ENCODE measurements around the gene P2RY14. TPM values are rescaled to one million over a fixed set of nuclear protein-coding genes. Genes with fewer than 3 reads are reported as not detected.

Gene P2RY14
- polyA plus RNA-seq, 1 donor (not counting 4 experiments of a cell fraction or from before 2014, with no cell fraction given), result not detected

DNA sequence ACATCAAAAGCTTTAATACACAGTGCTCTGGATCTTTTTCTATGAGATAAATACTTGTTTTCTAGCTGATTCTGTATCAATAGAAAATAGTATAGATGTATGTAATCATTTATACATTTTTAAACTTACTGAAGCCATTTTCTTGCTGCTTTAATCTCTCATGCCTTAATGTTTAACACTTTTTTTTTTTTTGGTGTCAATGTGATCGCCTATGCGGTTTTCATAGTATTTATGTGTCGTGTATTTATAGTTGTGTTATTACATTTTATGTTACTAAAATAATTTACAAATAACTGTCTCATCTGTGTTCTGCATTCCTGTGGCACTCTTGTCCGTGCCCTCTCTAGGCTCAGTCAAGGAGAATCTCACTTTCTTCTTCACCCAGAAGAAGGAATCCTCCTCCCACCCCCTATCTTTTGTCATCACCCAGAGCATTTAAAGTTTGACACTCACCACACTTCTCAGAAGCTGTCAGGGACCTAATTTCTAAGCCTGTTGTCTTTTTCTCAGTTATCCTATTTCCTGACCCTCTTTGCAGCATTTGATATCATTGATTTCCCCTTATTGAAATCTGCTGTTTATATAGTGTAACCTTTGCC lies 54.0 kb downstream of the P2RY14 start:
- no peak for FAIRE-seq
- H3K9me3 ChIP-seq (ENCODE audit: control insufficient read depth, low read depth, low read length), result no peaks in the 10 kb centered on the region
- dilution Hi-C loops (cut with MboI; ENCODE audit: extremely low pct_ligation_motif_present, low sequenced_read_pairs), result no loop called here

DNA sequence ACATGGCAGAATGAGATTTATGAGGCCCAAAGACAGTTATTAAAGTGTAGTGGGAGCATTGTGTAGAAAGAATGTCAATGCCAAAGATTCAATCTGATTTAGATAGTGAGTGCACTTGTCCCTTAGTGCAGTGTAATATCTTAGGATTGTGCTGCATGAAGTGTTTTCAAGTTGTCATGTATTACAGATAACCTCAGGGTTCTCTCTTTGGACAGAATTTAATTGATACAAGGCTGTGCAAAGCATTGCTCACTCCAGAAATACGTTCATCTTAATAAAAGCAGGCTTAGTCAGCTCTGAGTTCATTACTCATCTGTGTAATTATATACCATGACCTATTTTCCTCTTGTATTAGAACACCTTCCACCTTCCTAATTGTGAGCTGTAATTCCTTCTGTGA lies 59.3 kb downstream of the P2RY14 start:
- Histone ChIP-seq H3K9me1 (ENCODE audit: control insufficient read depth, extremely low read depth, insufficient read depth, low read length) (no peaks in the 10 kb centered on the region), H3K9me3 (ENCODE audit: control insufficient read depth, low read depth, low read length) (no peaks in the 10 kb centered on the region), H4K20me1 (ENCODE audit: control insufficient read depth, extremely low read depth, insufficient read depth, low read length) (no peaks in the 10 kb centered on the region), H3K27me3 (ENCODE audit: control insufficient read depth, extremely low read depth, insufficient read depth, low read length) (no peaks in the 10 kb centered on the region), H3K9ac (ENCODE audit: control insufficient read depth, extremely low read depth, insufficient read depth, low read length) (no peak overlapping the region), H3K36me3 (ENCODE audit: control insufficient read depth in 2 of 2, extremely low read depth in 1 of 2, insufficient read depth in 2 of 2, low read length in 2 of 2) (no peaks in the 10 kb centered on the region), H3K79me2 (ENCODE audit: control insufficient read depth, insufficient read depth, low read length) (no peaks in the 10 kb centered on the region), H3K4me1 (ENCODE audit: control insufficient read depth, extremely low read depth, insufficient read depth, low read length) (peaks cover 12% of the 10 kb centered on the region), H2AFZ (ENCODE audit: control insufficient read depth, low read length) (no peak overlapping the region), H3K4me2 (ENCODE audit: control insufficient read depth, extremely low read depth, insufficient read depth, low read depth, low read length) (no peak overlapping the region), H3K27ac (ENCODE audit: control insufficient read depth, insufficient read depth, low read length) (no peak overlapping the region), H3K4me3 (ENCODE audit: control insufficient read depth in 2 of 3, extremely low read depth in 1 of 3, insufficient read depth in 2 of 3, low read depth in 1 of 3, low read length in 3 of 3) (no peak overlapping the region)
- TF ChIP-seq, protein P1, sequence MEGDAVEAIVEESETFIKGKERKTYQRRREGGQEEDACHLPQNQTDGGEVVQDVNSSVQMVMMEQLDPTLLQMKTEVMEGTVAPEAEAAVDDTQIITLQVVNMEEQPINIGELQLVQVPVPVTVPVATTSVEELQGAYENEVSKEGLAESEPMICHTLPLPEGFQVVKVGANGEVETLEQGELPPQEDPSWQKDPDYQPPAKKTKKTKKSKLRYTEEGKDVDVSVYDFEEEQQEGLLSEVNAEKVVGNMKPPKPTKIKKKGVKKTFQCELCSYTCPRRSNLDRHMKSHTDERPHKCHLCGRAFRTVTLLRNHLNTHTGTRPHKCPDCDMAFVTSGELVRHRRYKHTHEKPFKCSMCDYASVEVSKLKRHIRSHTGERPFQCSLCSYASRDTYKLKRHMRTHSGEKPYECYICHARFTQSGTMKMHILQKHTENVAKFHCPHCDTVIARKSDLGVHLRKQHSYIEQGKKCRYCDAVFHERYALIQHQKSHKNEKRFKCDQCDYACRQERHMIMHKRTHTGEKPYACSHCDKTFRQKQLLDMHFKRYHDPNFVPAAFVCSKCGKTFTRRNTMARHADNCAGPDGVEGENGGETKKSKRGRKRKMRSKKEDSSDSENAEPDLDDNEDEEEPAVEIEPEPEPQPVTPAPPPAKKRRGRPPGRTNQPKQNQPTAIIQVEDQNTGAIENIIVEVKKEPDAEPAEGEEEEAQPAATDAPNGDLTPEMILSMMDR (optimal IDR thresholded peaks at IDR 0.05 in 1 of 3, IDR thresholded peaks at IDR 0.05 in 1 of 3, conservative IDR thresholded peaks at IDR 0.05 in 1 of 3; ENCODE audit: extremely low read depth in 1 of 3, insufficient read depth in 2 of 3, low read length in 3 of 3), result no peak
- no peak for TF ChIP-seq EZH2 (IDR thresholded peaks at IDR 0.05; ENCODE audit: low read length)
- FAIRE-seq (peak; percentile 75), DNase-seq (ENCODE audit: low read depth, low spot score) (peak; percentile 61)
- dilution Hi-C loops (cut with MboI; ENCODE audit: extremely low pct_ligation_motif_present, low sequenced_read_pairs), result no loop called here

More for the DNA sequence above, 54.0 kb downstream of the P2RY14 start:
- H3K9me1 ChIP-seq (ENCODE audit: control insufficient read depth, extremely low read depth, insufficient read depth, low read length), result no peaks in the 10 kb centered on the region
- H4K20me1 ChIP-seq (ENCODE audit: control insufficient read depth, extremely low read depth, insufficient read depth, low read length), result no peaks in the 10 kb centered on the region
- H3K4me1 ChIP-seq (ENCODE audit: control insufficient read depth, extremely low read depth, insufficient read depth, low read length), result peaks cover 35% of the 10 kb centered on the region
- H3K36me3 ChIP-seq (ENCODE audit: control insufficient read depth in 2 of 2, extremely low read depth in 1 of 2, insufficient read depth in 2 of 2, low read length in 2 of 2), result no peaks in the 10 kb centered on the region
- no peak overlapping the region for H2AFZ ChIP-seq (ENCODE audit: control insufficient read depth, low read length)
- H3K79me2 ChIP-seq (ENCODE audit: control insufficient read depth, insufficient read depth, low read length), result no peaks in the 10 kb centered on the region
- H3K9ac ChIP-seq (ENCODE audit: control insufficient read depth, extremely low read depth, insufficient read depth, low read length), result no peak overlapping the region
- no peak overlapping the region for H3K4me3 ChIP-seq (ENCODE audit: control insufficient read depth in 2 of 3, extremely low read depth in 1 of 3, insufficient read depth in 2 of 3, low read depth in 1 of 3, low read length in 3 of 3)
- TF ChIP-seq, protein P1 (optimal IDR thresholded peaks at IDR 0.05 in 1 of 3, IDR thresholded peaks at IDR 0.05 in 1 of 3, conservative IDR thresholded peaks at IDR 0.05 in 1 of 3; ENCODE audit: extremely low read depth in 1 of 3, insufficient read depth in 2 of 3, low read length in 3 of 3), result no peak
- TF ChIP-seq EZH2 (IDR thresholded peaks at IDR 0.05; ENCODE audit: low read length), result no peak
- H3K27ac ChIP-seq (ENCODE audit: control insufficient read depth, insufficient read depth, low read length), result no peak overlapping the region
- H3K4me2 ChIP-seq (ENCODE audit: control insufficient read depth, extremely low read depth, insufficient read depth, low read depth, low read length), result no peak overlapping the region
- no peak for DNase-seq (ENCODE audit: low read depth, low spot score)
- H3K27me3 ChIP-seq (ENCODE audit: control insufficient read depth, extremely low read depth, insufficient read depth, low read length), result no peaks in the 10 kb centered on the region
